Activated gamma-delta T cell treated with Interleukin-2 at 50 U/mL for 16 hours (primary cell): Measurements from ENCODE around the gene FCGR2B.
"Not testable (repeated sequence)": the region's sequence is repeated elsewhere in the genome, so short reads cannot be mapped to it uniquely, and the experiment has no call there.

Experiments
- DNase-seq: peaks from one replicate; pipeline ENCODE4 v3.0.0-alpha.2; 2020

Gene FCGR2B

GRCh38 chr1:161706482-161707347, 43.8 kb downstream of the FCGR2B start, which contains the start of gene FCRLA:
Gene FCRLA, plus strand, starts transcription at chr1:161707229. Its CDS starts 36 bp downstream, at chr1:161707265.
- no peak for DNase-seq

- no peak for DNase-seq
These were observed 44.6 kb downstream of the FCGR2B start for GRCh38 chr1:161707503-161707902.

- no peak for DNase-seq
These were observed 46.4 kb downstream of the FCGR2B start for GRCh38 chr1:161709373-161709772.

GRCh38 chr1:161710560-161710959, 47.6 kb downstream of the FCGR2B start:
- no peak for DNase-seq

DNA sequence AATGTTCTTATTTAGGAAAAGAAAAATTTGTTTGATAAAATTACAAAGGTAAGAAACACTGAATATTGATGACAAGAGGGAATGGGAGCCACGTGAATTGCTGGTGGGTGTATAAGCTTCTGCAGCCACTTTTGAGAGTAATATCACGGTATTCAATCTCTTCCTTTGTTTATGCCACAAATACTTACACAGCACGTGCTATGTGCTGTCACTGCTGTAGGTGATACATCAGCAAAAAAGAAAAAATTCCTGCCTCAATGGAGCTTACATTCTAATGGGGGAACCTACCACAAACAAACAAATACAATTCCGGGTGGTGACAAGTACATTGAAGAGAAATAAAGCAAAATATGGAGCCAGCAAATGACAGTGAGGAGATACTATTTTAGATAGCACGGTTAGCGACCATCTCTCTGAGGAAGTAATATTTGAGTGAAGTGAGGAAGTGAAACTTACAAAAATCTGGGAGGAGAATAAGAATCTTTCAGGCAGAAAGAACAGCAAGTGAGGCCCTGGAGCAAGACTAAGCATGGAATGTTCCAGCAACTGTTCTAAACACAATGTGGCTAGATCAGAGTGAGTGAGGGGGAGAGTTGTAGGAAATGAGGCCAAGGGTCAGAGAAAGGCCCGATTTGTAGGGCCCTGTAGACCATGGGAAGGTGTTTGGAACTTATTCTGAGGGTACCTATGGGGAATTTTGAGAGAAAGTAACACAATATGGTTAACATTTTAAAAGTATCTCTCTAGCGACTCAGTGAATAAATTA, 55.8 kb downstream of the FCGR2B start:
- DNase-seq: no peak

GRCh38 chr1:161719325-161719611, 56.3 kb downstream of the FCGR2B start:
- no peak for DNase-seq

DNA sequence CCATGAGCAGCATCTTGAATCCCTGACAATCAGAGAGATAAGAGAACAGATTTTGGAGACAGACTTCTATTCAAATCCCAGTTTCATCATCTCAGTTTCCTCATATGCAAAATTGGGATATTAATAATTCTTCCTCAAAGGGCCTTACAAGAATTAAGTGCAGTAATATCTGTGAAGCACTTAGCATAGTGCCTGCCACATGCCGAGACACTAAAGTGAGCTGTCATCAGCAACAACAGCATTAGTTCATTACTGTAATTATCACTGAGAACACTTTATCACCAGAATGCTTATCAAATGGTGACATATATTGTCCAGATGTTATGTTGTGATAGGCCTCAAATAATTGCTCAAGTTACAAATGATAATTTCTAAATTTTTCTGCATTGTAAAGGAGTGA, 57.5 kb downstream of the FCGR2B start:
- no peak for DNase-seq

- no peak for DNase-seq
These were observed 58.2 kb downstream of the FCGR2B start, which contains the start of gene FCRLB for GRCh38 chr1:161720956-161721737. Gene FCRLB, plus strand, starts transcription at chr1:161721544. Its CDS starts 1,129 bp downstream, at chr1:161722673.

- DNase-seq: no peak
These were observed 58.9 kb downstream of the FCGR2B start for GRCh38 chr1:161721738-161722343.

DNA sequence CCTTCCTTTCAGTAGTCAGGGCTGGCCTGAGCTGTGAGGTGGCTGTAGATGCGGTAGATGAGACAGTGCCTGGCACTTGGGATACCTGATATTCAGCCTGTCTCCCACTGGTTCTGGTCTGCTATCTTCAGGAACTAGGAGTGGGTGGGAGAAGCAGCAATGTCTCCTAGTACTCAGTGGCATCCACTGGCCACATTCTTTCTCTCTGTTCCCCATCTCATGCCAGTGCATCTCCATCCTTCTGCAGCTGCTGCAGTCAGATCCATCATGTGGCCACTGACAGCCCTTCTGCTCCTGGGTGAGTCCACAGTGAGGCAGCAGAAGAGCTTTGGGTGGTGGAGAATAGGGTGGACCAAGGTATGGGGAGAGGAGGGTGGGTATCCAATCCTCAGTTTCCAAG, 59.5 kb downstream of the FCGR2B start:
- no peak for DNase-seq

GRCh38 chr1:161723459-161724141, 60.7 kb downstream of the FCGR2B start:
- no peak for DNase-seq

GRCh38 chr1:161725258-161725907, 62.4 kb downstream of the FCGR2B start:
- DNase-seq: not testable (repeated sequence)

DNA sequence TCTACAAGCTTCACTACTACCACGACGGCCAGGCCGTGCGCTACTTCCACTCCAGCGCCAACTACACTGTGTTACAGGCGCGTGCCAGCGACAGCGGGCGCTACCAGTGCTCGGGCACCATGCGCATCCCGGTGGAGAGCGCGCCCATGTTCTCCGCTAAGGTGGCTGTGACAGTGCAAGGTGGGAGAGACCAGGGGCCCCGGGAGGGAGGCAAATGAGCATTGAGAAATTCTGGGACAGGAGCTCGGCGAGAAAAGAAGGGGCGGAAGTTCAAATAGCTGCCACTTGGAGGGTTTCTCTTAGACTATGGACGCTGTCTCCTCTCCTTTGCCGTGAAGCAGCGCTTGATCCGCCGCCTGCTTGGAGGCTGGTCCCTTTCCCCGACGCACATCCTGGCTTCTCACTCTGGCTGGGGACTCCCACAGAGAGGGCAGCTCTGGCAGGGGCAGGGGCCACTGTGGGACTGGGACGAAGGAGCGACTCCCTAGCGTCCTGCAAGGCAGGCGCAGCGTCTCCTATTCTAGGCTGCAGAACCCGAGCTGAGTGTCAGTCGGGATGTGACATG, 63.0 kb downstream of the FCGR2B start:
- DNase-seq: peak; percentile 18

DNA sequence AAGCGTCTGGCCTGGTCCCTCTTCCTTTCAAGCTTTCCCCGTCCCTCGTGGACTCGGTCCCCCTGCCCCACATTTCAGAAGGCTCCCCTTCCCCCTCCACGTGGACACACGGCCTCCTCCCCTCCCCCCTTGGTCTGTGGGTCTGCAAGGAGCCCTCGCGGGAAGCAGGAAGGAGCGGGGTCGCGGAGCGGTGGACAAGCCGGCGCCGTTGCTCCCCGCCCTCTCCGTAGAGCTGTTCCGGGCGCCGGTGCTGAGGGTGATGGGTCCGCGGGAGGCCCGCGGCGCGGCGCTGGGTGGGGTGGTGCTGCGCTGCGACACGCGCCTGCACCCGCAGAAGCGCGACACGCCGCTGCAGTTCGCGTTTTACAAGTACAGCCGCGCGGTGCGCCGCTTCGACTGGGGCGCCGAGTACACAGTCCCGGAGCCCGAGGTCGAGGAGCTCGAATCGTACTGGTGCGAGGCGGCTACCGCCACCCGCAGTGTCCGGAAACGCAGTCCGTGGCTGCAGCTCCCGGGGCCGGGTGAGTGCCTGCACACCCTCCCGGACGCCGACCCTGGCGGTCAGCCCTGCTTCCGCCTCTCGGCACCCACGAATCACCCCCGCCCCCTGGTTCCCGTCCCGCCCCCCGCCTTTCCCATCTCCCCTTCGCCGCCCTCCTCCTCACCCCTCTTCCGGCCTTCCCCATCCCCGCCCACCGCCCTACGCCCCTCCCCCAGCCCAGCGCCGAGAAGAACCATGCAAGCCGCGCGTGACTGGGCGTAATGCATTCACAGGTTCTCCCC, 63.7 kb downstream of the FCGR2B start:
- DNase-seq: peak; percentile 73

GRCh38 chr1:161727256-161727924, 64.4 kb downstream of the FCGR2B start:
- DNase-seq: peak; percentile 19
